GM23338 (cell line): Measurements from ENCODE around the gene OR10C1. TPM values are rescaled to one million over a fixed set of nuclear protein-coding genes. Genes with fewer than 3 reads are reported as not detected.

Experiments used
- ATAC-seq: fragments of 200-7000 bp; cut with Tn5 transposase; 3 replicates; pipeline ENCODE4 v1.9.1; 2020
- DNase-seq: peaks from one replicate; pipeline ENCODE4 v3.0.0-alpha.2; 2015; ENCODE audit warnings: low spot score
- H2AFZ ChIP-seq: fragments of 200-600 bp; sonication (generic); 2 replicates; pipeline ENCODE4 v1.8.0; 2016; ENCODE audit warnings: antibody characterized with exemption, mild to moderate bottlenecking, moderate library complexity
- H3F3A ChIP-seq: fragments of 200-600 bp; sonication (generic); replicated peaks from 2 replicates; pipeline ENCODE4 v1.8.0; 2017; ENCODE audit warnings: antibody characterized with exemption, mixed run types, low read depth
- H3K27ac ChIP-seq: fragments of 200-600 bp; sonication (generic); 2 replicates; pipeline ENCODE4 v1.6.1; 2016; ENCODE audit warnings: low read depth
- H3K27me3 ChIP-seq: fragments of 200-600 bp; sonication (generic); 2 replicates; pipeline ENCODE4 v1.8.0; 2016; ENCODE audit warnings: mild to moderate bottlenecking, mixed run types, moderate library complexity; ENCODE audit not compliant: insufficient read depth
- H3K36me3 ChIP-seq: fragments of 200-600 bp; sonication (generic); 2 replicates; pipeline ENCODE4 v1.8.0; 2016; ENCODE audit warnings: mild to moderate bottlenecking; ENCODE audit not compliant: insufficient read depth
- H3K4me1 ChIP-seq: fragments of 200-600 bp; sonication (generic); 2 replicates; pipeline ENCODE4 v1.8.0; 2016; ENCODE audit warnings: mild to moderate bottlenecking, moderate library complexity; ENCODE audit not compliant: insufficient read depth
- H3K4me2 ChIP-seq: fragments of 200-600 bp; sonication (generic); 2 replicates; pipeline ENCODE4 v1.7.1; 2017; ENCODE audit warnings: mixed run types
- H3K4me3 ChIP-seq: fragments of 200-600 bp; sonication (generic); 2 replicates; pipeline ENCODE4 v1.6.1; 2016; ENCODE audit warnings: mixed run types
- H3K79me2 ChIP-seq: fragments of 200-600 bp; sonication (generic); replicated peaks from 2 replicates; pipeline ENCODE4 v1.8.0; 2017; ENCODE audit warnings: mild to moderate bottlenecking; ENCODE audit not compliant: insufficient read depth
- H3K9me2 ChIP-seq: fragments of 200-600 bp; sonication (generic); 2 replicates; pipeline ENCODE4 v1.8.0; 2017; ENCODE audit not compliant: insufficient read depth
- H4K20me1 ChIP-seq: fragments of 200-600 bp; sonication (generic); replicated peaks from 2 replicates; pipeline ENCODE4 v1.8.0; 2017; ENCODE audit warnings: mild to moderate bottlenecking; ENCODE audit not compliant: insufficient read depth
- H3K27ac Mint-ChIP-seq: 2 replicates; pipeline ENCODE4 v1.8.0; 2020; ENCODE audit warnings: inconsistent platforms, mild to moderate bottlenecking, moderate library complexity, mixed read lengths
- H3K27me3 Mint-ChIP-seq: 3 replicates; pipeline ENCODE4 v1.8.0; 2022; ENCODE audit warnings: low read depth, mild to moderate bottlenecking, moderate library complexity, mixed read lengths, inconsistent platforms; ENCODE audit not compliant: insufficient read depth, poor library complexity
- H3K36me3 Mint-ChIP-seq: 3 replicates; pipeline ENCODE4 v1.8.0; 2021; ENCODE audit warnings: low read depth, mild to moderate bottlenecking, inconsistent platforms, moderate library complexity, mixed read lengths
- H3K4me1 Mint-ChIP-seq: 3 replicates; pipeline ENCODE4 v1.8.0; 2020; ENCODE audit warnings: mild to moderate bottlenecking, inconsistent platforms, mixed read lengths
- H3K4me3 Mint-ChIP-seq: 3 replicates; pipeline ENCODE4 v1.8.0; 2021; ENCODE audit warnings: moderate library complexity, mild to moderate bottlenecking, inconsistent platforms, mixed read lengths
- H3K9me3 Mint-ChIP-seq: 3 replicates; pipeline ENCODE4 v1.8.0; 2020; ENCODE audit warnings: moderate library complexity, mild to moderate bottlenecking, inconsistent platforms, mixed read lengths
- CREB1 ChIP-seq: fragments of 250-450 bp; sonication (Bioruptor Pico); IDR thresholded peaks from 2 replicates; pipeline ENCODE4 v1.5.0; 2020; ENCODE audit warnings: low read depth, mild to moderate bottlenecking, moderate library complexity
- CTCF ChIP-seq, 2 experiments: fragments of 200-600 bp in 1 of 2; sonication (generic) in 1 of 2; conservative IDR thresholded peaks; 2 replicates each; pipeline versions ENCODE4 v1.5.1 to v1.6.1; 2016 to 2017; ENCODE audit warnings: antibody characterized with exemption in 2 of 2, low read depth in 2 of 2, mild to moderate bottlenecking in 2 of 2, moderate library complexity in 1 of 2
- ETS1 ChIP-seq: IDR thresholded peaks from 2 replicates; pipeline ENCODE4 v1.6.1; 2016; ENCODE audit warnings: antibody characterized with exemption
- EZH2 ChIP-seq: fragments of 200-600 bp; sonication (generic); IDR thresholded peaks from one replicate; pipeline ENCODE4 v1.8.0; 2017; ENCODE audit warnings: antibody characterized with exemption, mild to moderate bottlenecking, low read depth; ENCODE audit not compliant: unreplicated experiment
- EZH2phosphoT487 ChIP-seq: fragments of 200-600 bp; sonication (generic); IDR thresholded peaks from one replicate; pipeline ENCODE4 v1.8.1; 2018; ENCODE audit warnings: antibody characterized with exemption; ENCODE audit not compliant: unreplicated experiment
- JUNB ChIP-seq: IDR thresholded peaks from one replicate; pipeline ENCODE4 v1.6.1; 2016; ENCODE audit warnings: antibody characterized with exemption; ENCODE audit not compliant: unreplicated experiment
- NANOG ChIP-seq: IDR thresholded peaks from 2 replicates; pipeline ENCODE4 v1.6.1; 2016; ENCODE audit warnings: antibody characterized with exemption, borderline replicate concordance
- POLR2AphosphoS5 ChIP-seq: IDR thresholded peaks from 2 replicates; pipeline ENCODE4 v1.6.1; 2016; ENCODE audit warnings: antibody characterized with exemption, low read depth
- REST ChIP-seq: IDR thresholded peaks from one replicate; pipeline ENCODE4 v1.6.1; 2018; ENCODE audit warnings: antibody characterized with exemption; ENCODE audit not compliant: unreplicated experiment
- STAT1 ChIP-seq: IDR thresholded peaks from one replicate; pipeline ENCODE4 v1.6.1; 2016; ENCODE audit warnings: antibody characterized with exemption; ENCODE audit not compliant: unreplicated experiment
- ZNF114 ChIP-seq: fragments of 250-450 bp; sonication (Bioruptor Pico); IDR thresholded peaks from 2 replicates; pipeline ENCODE4 v1.5.0; 2020; ENCODE audit warnings: mild to moderate bottlenecking, moderate library complexity
- ZNF331 ChIP-seq: fragments of 250-450 bp; sonication (Bioruptor Pico); IDR thresholded peaks from 2 replicates; pipeline ENCODE4 v1.5.0; 2020; ENCODE audit warnings: low read depth, mild to moderate bottlenecking, moderate library complexity
- ZNF462 ChIP-seq: fragments of 250-450 bp; sonication (Bioruptor Pico); IDR thresholded peaks from 2 replicates; pipeline ENCODE4 v1.5.0; 2020; ENCODE audit warnings: mild to moderate bottlenecking, moderate library complexity
- polyA plus RNA-seq: library from polyadenylated mRNA; unstranded; fragments of >200 nt; fragmentation: Nextera tagmentation; extraction: Ambion mirVana; gene quantifications from 2 replicates; pipeline ENCODE4 v1.2.1, GENCODE V29; 2016
- total RNA-seq: library from RNA; depleted of rRNA; stranded (reverse); fragments of >200 nt; shearing (Covaris generic); gene quantifications from 2 replicates; pipeline ENCODE4 v1.2.3, GENCODE V29; 2014

OR10C1 gene
- total and polyA plus RNA-seq, 2 experiments from 2014 or later: not detected

- Histone ChIP-seq H3K4me3 (no peak overlapping the region), H3K79me2 (no peaks in the 10 kb centered on the region), H3F3A (no peaks in the 10 kb centered on the region), H3K27me3 (no peaks in the 10 kb centered on the region), H4K20me1 (no peaks in the 10 kb centered on the region), H3K4me2 (no peak overlapping the region), H2AFZ (no peak overlapping the region), H3K4me1 (no peaks in the 10 kb centered on the region), H3K9me2 (peaks cover 32% of the 10 kb centered on the region), H3K36me3 (no peaks in the 10 kb centered on the region), H3K27ac (no peak overlapping the region)
- Mint-ChIP-seq H3K4me1 (no peaks in the 10 kb centered on the region), H3K36me3 (no peaks in the 10 kb centered on the region), H3K27ac (no peak overlapping the region), H3K4me3 (no peak overlapping the region), H3K27me3 (peaks cover 5% of the 10 kb centered on the region), H3K9me3 (no peaks in the 10 kb centered on the region; the same call in 2 of the 3 replicates)
- DNase-seq (no peak), ATAC-seq (no peak)
- TF ChIP-seq ZNF114 (CRISPR knock-in tag) (no peak), CTCF (conservative IDR thresholded peaks at IDR 0.05; ENCODE audit: low read depth in 2 of 2) (no peak), CREB1 (CRISPR knock-in tag) (no peak), ETS1 (no peak), ZNF331 (CRISPR knock-in tag) (no peak), ZNF462 (CRISPR knock-in tag) (no peak), JUNB (no peak), POLR2AphosphoS5 (no peak), EZH2 (no peak), EZH2phosphoT487 (no peak), STAT1 (no peak), NANOG (no peak), REST (no peak)
Observed at GRCh38 chr6:29474996-29475395, 35.9 kb downstream of the OR10C1 start.
